K562 treated with DMSO at 1 percent for 4 hours (cell line): ENCODE data around the gene CCDC178. TPM values are rescaled to one million over a fixed set of nuclear protein-coding genes. Genes with fewer than 3 reads are reported as not detected.

ENCODE experiments used
- total RNA-seq: library from RNA; unstranded; fragments of 300-600 nt; gene quantifications from 2 replicates; pipeline ENCODE4 v1.2.3, GENCODE V29; 2022; ENCODE audit not compliant: insufficient read depth

CCDC178 gene, protein sequence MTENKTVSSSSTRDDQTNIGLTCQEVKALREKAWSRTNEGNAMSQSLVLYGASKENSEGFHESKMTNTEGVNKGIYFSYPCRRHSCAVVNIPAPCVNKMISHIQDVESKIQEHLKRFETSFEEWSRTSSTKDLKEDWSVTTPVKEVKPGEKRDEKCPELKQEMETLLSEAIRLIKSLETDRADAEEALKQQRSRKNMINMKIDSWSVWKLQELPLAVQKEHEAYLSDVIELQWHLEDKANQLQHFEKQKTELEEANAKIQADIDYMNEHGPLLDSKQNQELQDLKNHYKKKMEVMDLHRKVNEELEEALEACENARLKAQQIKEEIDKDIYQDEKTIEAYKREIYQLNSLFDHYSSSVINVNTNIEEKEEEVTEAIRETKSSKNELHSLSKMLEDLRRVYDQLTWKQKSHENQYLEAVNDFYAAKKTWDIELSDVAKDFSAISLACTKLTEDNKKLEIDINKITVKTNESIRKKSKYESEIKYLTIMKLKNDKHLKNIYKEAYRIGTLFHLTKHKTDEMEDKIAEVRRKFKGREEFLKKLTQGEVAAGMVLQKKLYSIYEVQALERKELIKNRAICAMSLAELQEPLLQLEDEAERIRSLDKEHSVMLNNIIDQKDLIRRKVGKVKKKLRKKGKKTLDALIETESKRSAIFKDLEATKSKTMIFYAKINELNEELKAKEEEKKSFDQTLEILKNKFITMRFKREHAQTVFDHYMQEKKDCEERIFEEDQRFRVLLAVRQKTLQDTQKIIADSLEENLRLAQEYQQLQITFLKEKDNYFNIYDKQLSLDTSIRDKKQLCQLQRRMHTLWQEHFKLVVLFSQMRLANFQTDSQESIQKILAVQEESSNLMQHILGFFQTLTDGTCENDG
- not detected in 2 replicates for total RNA-seq

DNA sequence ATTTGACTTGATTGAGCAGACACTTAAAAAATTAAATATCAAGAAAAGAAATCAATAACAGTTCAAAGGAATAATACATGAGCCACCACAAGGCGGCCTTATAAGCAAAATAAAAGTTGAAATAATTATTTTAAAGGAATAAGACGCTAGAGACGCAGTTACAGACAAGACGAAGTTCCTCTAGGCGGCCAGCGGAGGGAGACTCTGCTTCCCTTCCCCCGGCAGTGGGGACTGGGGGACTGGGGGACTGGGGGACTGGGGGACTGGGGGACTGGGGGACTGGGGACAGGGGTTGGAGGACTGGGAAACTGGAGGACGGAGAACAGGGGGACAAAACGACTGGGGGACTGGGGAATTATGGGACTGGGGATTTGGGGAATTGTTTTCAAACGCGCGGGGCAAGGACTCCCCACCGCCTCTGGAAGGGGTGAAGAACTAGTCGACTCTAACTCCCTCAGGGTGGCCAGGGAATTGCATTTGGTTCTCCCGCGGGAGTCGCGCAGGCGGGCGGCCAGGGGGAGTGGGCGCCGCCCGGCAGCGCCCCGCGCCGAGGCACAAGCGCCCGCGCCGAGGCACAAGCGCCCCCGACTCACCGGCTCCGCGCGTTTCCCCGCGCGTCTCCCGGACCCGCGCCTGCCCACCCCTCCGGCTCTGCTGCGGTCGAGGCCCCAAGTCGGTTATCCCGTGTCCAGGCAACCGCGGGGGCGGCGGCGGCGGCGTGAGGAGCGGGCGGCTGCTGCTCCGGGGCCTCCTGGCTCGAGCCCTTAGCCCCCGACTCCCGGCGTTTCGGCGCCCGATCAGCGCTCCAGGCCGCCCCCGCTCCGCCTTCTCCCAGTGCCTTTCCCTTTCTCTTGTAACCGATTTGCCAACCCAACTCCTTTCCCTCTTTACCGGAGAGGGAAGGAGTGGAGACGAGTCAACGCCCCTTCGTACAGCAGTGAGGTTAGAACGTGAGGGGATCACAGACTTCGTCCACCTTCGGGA is at the start of gene CCDC178:
CCDC178 (minus strand) TSS at position 662 of the 984 bp plus-strand sequence. CDS start 28,633 bp downstream, outside the sequence.

Other genes starting within 250 kb of the CCDC178 start
- not detected in 2 replicates for gene ASXL3, start 137.5 kb upstream of the CCDC178 start, total RNA-seq